B cell (primary cell): ENCODE measurements around the gene ELL.

Experiments
- CTCF ChIP-seq: fragments of 200-600 bp; IDR thresholded peaks from one replicate; pipeline ENCODE4 v1.8.0; 2022; ENCODE audit warnings: antibody characterized with exemption, mild to moderate bottlenecking
- EZH2 ChIP-seq: IDR thresholded peaks from 2 replicates; pipeline ENCODE4 v1.6.1; 2012; ENCODE audit warnings: borderline replicate concordance, low read depth, mild to moderate bottlenecking, moderate library complexity, low read length; ENCODE audit not compliant: insufficient read depth, poor library complexity, severe bottlenecking

- TF ChIP-seq CTCF (no peak), EZH2 (no peak)
Measured at GRCh38 chr19:18476507-18477041, 45.3 kb downstream of the ELL start.
